C4-2B (cell line): Measurements from ENCODE around the gene ACKR2.

ENCODE experiments used
- CTCF ChIP-seq: fragments of 450-650 bp; conservative IDR thresholded peaks from 2 replicates; pipeline ENCODE4 v1.5.1; 2017; ENCODE audit warnings: mild to moderate bottlenecking
- ZFX ChIP-seq: fragments of 450-650 bp; IDR thresholded peaks from 2 replicates; pipeline ENCODE4 v1.6.1; 2017

- TF ChIP-seq CTCF (no peak), ZFX (no peak)
Observed at GRCh38 chr3:42772670-42773408, 36.4 kb upstream of the ACKR2 start, which contains the start of gene CCDC13.
